Measurements from ENCODE around the gene VPS13C.
"Not testable (repeated sequence)": the region's sequence is repeated elsewhere in the genome, so short reads cannot be mapped to it uniquely, and the experiment has no call there.

VPS13C gene

GRCh38 chr15:62075595-62076277 is 15.5 kb upstream of the VPS13C start:
- no peak for DNase-seq

- DNase-seq = peak; percentile 29
These were observed 11.6 kb upstream of the VPS13C start for GRCh38 chr15:62071711-62072308.

GRCh38 chr15:62069551-62069950 is 9.3 kb upstream of the VPS13C start:
- DNase-seq = no peak

- DNase-seq = no peak
These were observed 8.5 kb upstream of the VPS13C start for GRCh38 chr15:62068810-62069167.

- DNase-seq = peak; percentile 47
These were observed 8.0 kb upstream of the VPS13C start for GRCh38 chr15:62068071-62068809.

GRCh38 chr15:62067448-62068044 is 7.3 kb upstream of the VPS13C start:
- DNase-seq = peak; percentile 42

GRCh38 chr15:62066663-62067447 is 6.6 kb upstream of the VPS13C start, which contains the start of gene C2CD4A:
Gene C2CD4A (plus strand): TSS chr15:62066977. CDS start chr15:62067614, 637 bp downstream.
- peak; percentile 81 for DNase-seq

- DNase-seq = no peak
These were observed 3.8 kb upstream of the VPS13C start for GRCh38 chr15:62063825-62064635.

- no peak for DNase-seq
These were observed 641 bp upstream of the VPS13C start for GRCh38 chr15:62060896-62061280.

GRCh38 chr15:62059816-62060112 is 483 bp downstream of the VPS13C start:
- DNase-seq = peak; percentile 23

- no peak for DNase-seq
These were observed 985 bp downstream of the VPS13C start for GRCh38 chr15:62059108-62059815.

GRCh38 chr15:62058327-62059028 is 1.8 kb downstream of the VPS13C start:
- DNase-seq = no peak

- DNase-seq = no peak
These were observed 2.8 kb downstream of the VPS13C start for GRCh38 chr15:62057341-62057980.

- DNase-seq = no peak
These were observed 5.3 kb downstream of the VPS13C start for GRCh38 chr15:62054979-62055378.

- no peak for DNase-seq
These were observed 6.7 kb downstream of the VPS13C start for GRCh38 chr15:62053439-62054085.

- no peak for DNase-seq
These were observed 7.5 kb downstream of the VPS13C start for GRCh38 chr15:62052713-62053112.

GRCh38 chr15:62051166-62051565 is 9.1 kb downstream of the VPS13C start:
- DNase-seq = no peak

- DNase-seq = no peak
These were observed 10.1 kb downstream of the VPS13C start for GRCh38 chr15:62050115-62050514.

GRCh38 chr15:62048254-62048653 is 12.0 kb downstream of the VPS13C start:
- not testable (repeated sequence) for DNase-seq
